AG08396 (cell line): ENCODE results near the gene RETSAT.

Experiments
- DNase-seq: peaks from one replicate; pipeline ENCODE4 v3.0.0; 2012; ENCODE audit warnings: low spot score, mixed read lengths

RETSAT gene

DNA sequence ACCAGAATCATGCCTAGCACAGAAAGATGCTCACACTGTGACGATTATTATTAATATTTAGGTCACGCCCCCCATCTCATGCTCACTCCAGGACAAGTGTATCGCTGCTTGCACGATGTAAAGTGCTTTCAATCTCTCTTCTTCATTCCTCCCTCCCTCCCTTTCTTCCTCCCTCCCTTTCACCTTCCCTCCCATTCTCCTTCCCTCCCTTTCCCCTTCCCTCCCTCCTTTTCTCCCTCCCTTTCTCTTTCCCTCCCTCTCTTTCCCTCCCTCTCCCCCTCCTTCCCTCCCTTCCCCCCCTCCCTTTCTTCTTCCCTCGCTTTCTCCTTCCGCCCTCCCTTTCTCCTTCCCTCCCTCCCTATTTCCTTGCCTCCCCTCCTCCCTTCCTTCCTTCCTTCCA, 46.1 kb downstream of the RETSAT start:
- DNase-seq, result no peak

GRCh38 chr2:85307527-85307897, 46.8 kb downstream of the RETSAT start:
- no peak for DNase-seq

DNA sequence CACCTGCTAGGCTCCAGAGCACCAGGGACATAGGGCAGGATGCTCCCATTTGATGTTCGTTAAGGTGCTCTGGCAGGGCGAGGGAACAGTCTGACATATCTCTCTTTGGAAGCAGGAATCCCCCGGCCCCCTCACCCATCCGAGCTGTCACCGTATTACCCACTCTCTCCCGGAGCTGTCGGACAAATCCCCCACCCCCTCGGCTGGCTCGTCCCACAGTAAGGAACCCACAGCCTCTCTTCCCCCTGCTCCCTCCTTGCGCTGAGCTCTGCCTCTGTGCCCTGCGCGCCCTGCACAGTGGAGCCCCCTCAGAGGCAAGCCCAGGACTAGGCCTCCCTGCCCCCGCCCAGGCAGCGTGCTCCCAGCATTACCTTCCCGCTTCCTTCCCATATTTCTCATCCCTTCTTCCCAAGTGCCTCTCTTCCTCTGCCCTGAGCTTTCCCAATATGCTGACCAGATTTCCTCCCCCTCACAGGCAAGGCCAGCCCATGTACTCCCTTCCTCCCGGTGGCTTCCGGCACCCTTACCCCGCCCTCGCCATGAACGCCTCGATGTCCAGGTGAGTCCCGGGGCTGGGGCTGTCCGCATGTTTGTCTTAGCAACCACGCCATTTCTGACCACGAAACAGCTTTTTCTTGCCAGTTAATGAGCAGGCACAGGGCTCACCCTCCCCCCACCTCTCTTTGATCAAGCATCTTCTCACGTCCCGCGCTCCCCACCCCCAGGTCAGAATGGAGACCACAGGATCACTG, 50.4 kb downstream of the RETSAT start:
- DNase-seq, result no peak

DNA sequence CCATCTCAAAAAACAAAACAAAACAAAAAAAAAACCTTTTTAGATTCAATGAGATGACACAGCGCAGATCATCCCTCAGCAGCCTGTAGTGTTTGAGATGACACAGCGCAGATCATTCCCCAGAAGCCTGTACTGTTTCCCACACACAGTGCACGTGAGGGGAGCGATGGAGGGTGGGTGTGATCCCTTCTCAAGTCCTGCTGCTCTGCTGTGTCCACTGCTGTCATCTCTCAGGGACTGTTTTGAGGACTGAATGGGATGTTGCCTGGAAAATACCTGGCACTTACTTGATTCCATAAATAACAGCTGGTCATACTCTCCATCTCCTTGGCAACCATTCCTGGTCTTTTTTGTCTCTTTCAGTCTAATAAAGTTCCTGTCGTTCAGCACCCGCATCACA, 52.2 kb downstream of the RETSAT start:
- DNase-seq, result no peak
